Thyroid gland (tissue), 4 donors: Measurements from ENCODE around the gene H1-8. TPM values are rescaled to one million over a fixed set of nuclear protein-coding genes. Genes with fewer than 3 reads are reported as not detected.
"Not testable (repeated sequence)": the region's sequence is repeated elsewhere in the genome, so short reads cannot be mapped to it uniquely, and the experiment has no call there.

Source experiments
- DNase-seq, 2 donors: peaks; one replicate each; pipeline ENCODE4 v3.0.0-alpha.2; 2019
- H3K27ac ChIP-seq, 3 donors: fragments of 200-600 bp; sonication (generic); 1 replicate in 2 of 3; 2 replicates in 1 of 3; pipeline ENCODE4 v1.5.1; 2016 to 2019; ENCODE audit warnings: mild to moderate bottlenecking in 1 of 3, moderate library complexity in 1 of 3
- H3K27me3 ChIP-seq: fragments of 200-600 bp; sonication (generic); one replicate; pipeline ENCODE4 v1.5.1; 2019
- H3K36me3 ChIP-seq, 2 donors: fragments of 200-600 bp; sonication (generic); one replicate each; pipeline ENCODE4 v1.5.1; 2016 to 2019
- H3K4me1 ChIP-seq, 2 donors: fragments of 200-600 bp; sonication (generic); one replicate each; pipeline ENCODE4 v1.5.1; 2017 to 2019
- H3K4me3 ChIP-seq, 3 donors: fragments of 200-600 bp; sonication (generic); replicated peaks in 1 of 3; 1 replicate in 2 of 3; 2 replicates in 1 of 3; pipeline ENCODE4 v1.5.1; 2016; ENCODE audit warnings: mild to moderate bottlenecking in 1 of 3
- H3K9me3 ChIP-seq: fragments of 200-600 bp; sonication (generic); one replicate; pipeline ENCODE4 v1.5.1; 2017
- POLR2A ChIP-seq, 2 donors: fragments of 450-650 bp; IDR thresholded peaks; one replicate each; pipeline ENCODE4 v1.6.1; 2017; ENCODE audit warnings: antibody characterized with exemption in 2 of 2, mild to moderate bottlenecking in 2 of 2, moderate library complexity in 1 of 2
- WGBS, 2 donors: methylation state at CpG; one replicate each; pipeline ENCODE4 v1.1.5; 2017; 5-methylcytosine and 5-hydroxymethylcytosine counted together
- intact Hi-C: fragments of 100-400 bp; cut with DNase I; formaldehyde crosslinking; loops from one replicate; pipeline ENCODE4 v1.15.1; 2023
- total RNA-seq, 4 donors: library from RNA; depleted of rRNA; stranded (reverse); fragments of >200 nt; gene quantifications; one replicate each; pipeline ENCODE4 v1.2.3, GENCODE V29; 2016
- TF ChIP-seq, protein P1 (sequence below), 6 experiments: fragments of 200-600 bp in 3 of 6; fragments of 450-650 bp in 3 of 6; sonication (generic) in 3 of 6; IDR thresholded peaks; one replicate each; pipeline ENCODE4 v1.5.1; 2016 to 2019; ENCODE audit warnings: antibody characterized with exemption in 6 of 6, mild to moderate bottlenecking in 2 of 6, inconsistent platforms in 1 of 6, moderate library complexity in 1 of 6

H1-8 gene
- total RNA-seq, 4 donors from 2014 or later = not detected

DNA sequence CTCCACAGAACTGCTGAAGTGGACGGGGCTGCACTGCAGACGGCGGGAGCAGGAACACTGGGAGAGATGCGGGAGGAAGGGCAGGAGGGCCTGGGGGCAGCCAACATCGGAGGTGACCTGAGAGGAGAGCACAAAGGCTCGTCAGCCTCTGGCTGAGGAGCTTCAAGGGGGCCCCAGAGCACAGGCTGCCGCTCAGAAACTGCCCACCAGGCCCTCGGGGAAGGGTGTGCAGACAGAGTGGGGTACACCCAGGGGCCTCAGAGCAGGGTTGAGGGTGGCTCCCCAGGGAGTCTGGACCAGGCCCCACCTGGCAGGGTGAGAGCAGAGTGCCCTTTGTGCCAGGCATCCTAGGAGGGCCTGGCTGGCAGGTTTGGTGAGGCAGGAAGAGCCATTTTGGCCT lies 29.3 kb upstream of the H1-8 start:
- TF ChIP-seq POLR2A (IDR thresholded peaks at IDR 0.05) = no peak
- TF ChIP-seq, protein P1, sequence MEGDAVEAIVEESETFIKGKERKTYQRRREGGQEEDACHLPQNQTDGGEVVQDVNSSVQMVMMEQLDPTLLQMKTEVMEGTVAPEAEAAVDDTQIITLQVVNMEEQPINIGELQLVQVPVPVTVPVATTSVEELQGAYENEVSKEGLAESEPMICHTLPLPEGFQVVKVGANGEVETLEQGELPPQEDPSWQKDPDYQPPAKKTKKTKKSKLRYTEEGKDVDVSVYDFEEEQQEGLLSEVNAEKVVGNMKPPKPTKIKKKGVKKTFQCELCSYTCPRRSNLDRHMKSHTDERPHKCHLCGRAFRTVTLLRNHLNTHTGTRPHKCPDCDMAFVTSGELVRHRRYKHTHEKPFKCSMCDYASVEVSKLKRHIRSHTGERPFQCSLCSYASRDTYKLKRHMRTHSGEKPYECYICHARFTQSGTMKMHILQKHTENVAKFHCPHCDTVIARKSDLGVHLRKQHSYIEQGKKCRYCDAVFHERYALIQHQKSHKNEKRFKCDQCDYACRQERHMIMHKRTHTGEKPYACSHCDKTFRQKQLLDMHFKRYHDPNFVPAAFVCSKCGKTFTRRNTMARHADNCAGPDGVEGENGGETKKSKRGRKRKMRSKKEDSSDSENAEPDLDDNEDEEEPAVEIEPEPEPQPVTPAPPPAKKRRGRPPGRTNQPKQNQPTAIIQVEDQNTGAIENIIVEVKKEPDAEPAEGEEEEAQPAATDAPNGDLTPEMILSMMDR (IDR thresholded peaks at IDR 0.05) = no peak

DNA sequence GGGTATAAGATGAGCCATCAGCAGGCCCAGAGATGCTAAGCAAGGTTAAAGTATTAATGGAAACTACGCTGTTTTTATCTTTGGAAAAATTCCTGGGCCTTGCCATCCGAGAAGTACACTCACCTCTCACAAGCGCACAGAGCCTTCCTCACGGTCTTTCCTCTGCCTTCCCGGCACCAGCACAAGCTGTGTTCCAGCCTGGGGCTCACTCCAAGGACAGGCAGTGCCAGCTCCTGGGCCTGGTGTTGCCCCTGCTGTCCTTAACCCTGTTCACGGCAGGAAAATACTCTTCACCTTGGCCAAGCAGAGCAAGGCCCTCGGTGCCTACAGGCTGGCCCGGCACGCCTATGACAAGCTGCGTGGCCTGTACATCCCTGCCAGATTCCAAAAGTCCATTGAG lies 28.9 kb upstream of the H1-8 start:
- no peak overlapping the region for H3K27ac ChIP-seq
- WGBS, 2 donors = 92 to 93% methylated on average over 9 of the region's 10 CpGs
- H3K9me3 ChIP-seq = no peaks in the 10 kb centered on the region
- intact Hi-C loops = no loop called here
- no peak overlapping the region for H3K4me3 ChIP-seq
- DNase-seq = no peak
- no peaks in the 10 kb centered on the region for H3K27me3 ChIP-seq
- H3K4me1 ChIP-seq = no peaks in the 10 kb centered on the region
- peaks cover 0 to 8% of the 10 kb centered on the region in 2 donors for H3K36me3 ChIP-seq
- TF ChIP-seq POLR2A (IDR thresholded peaks at IDR 0.05) = no peak
- TF ChIP-seq, protein P1 (IDR thresholded peaks at IDR 0.05) = no peak

More for the DNA sequence above, 29.3 kb upstream of the H1-8 start:
- intact Hi-C loops = no loop called here
- no peaks in the 10 kb centered on the region for H3K27me3 ChIP-seq
- H3K36me3 ChIP-seq = peaks cover 0 to 8% of the 10 kb centered on the region in 2 donors
- 93 to 95% methylated on average over 8 of the region's 8 CpGs for WGBS, 2 donors
- no peak for DNase-seq
- H3K4me3 ChIP-seq = no peak overlapping the region
- H3K27ac ChIP-seq = no peak overlapping the region
- no peaks in the 10 kb centered on the region for H3K9me3 ChIP-seq
- H3K4me1 ChIP-seq = no peaks in the 10 kb centered on the region

DNA sequence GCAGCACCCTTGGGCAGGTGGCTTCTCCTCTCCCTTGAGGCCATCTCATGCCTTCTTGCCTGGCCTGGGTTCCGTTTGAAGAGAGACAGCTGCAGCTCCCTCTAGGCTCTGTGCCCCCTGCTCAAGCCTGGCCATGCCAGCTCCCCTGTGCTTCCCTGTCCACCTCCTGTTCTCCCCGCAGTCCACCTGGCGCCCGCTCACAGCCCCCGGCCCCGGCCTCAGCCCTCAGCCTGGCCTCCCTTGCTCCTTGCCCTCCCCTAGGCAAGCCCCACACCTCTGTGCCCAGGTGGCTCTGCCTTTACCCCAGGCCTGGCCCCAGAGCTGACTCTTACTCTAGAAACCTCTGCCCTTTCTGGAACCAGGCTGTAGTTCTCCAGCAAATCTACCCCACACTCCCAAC lies 28.4 kb upstream of the H1-8 start:
- intact Hi-C loops = no loop called here
- no peak for DNase-seq
- H3K27ac ChIP-seq = no peak overlapping the region
- H3K27me3 ChIP-seq = no peaks in the 10 kb centered on the region
- H3K36me3 ChIP-seq = peaks cover 0 to 8% of the 10 kb centered on the region in 2 donors
- no peak overlapping the region for H3K4me3 ChIP-seq
- no peak for TF ChIP-seq POLR2A (IDR thresholded peaks at IDR 0.05)
- TF ChIP-seq, protein P1 (IDR thresholded peaks at IDR 0.05) = no peak
- H3K4me1 ChIP-seq = no peaks in the 10 kb centered on the region
- WGBS, 2 donors = 98% methylated on average over 6 of the region's 6 CpGs
- no peaks in the 10 kb centered on the region for H3K9me3 ChIP-seq

DNA sequence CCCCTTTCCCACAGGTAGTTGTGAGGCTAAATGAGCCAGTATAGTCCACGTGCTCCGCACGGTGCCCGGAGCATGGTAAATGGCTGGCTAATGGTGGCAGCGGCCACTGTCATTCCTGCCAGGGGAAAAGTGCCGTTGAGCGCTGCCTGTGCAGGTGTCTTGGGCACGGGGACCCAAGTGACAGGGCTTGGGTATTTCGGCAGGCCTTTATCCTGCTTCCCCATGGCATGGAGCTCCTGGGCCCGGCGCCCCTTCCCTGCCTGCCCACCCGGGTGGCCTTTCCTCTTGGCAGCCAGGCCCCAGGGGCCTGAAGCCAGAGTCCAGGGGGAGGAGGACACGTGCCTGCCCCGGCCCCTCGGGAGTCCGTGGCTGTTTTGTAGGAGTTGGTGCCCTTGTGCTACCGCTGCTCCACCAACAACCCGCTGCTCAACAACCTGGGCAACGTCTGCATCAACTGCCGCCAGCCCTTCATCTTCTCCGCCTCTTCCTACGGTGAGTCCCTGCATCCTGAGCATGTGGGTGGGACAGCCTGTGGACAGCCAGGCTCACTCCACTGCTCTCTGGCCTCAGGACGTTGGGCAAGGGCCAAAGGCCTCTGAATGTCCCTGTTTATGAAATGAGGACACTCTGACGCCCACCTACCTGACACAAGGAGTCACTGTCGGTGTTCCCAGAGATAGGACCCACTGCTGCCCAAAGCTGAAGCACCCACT lies 27.7 kb upstream of the H1-8 start:
- H3K27ac ChIP-seq, H3K4me1 ChIP-seq, H3K27me3 ChIP-seq, DNase-seq, H3K4me3 ChIP-seq, H3K9me3 ChIP-seq, intact Hi-C loops, H3K36me3 ChIP-seq: not testable (repeated sequence)
- WGBS, 2 donors = 86 to 99% methylated on average over 13 to 14 of the region's 25 CpGs

DNA sequence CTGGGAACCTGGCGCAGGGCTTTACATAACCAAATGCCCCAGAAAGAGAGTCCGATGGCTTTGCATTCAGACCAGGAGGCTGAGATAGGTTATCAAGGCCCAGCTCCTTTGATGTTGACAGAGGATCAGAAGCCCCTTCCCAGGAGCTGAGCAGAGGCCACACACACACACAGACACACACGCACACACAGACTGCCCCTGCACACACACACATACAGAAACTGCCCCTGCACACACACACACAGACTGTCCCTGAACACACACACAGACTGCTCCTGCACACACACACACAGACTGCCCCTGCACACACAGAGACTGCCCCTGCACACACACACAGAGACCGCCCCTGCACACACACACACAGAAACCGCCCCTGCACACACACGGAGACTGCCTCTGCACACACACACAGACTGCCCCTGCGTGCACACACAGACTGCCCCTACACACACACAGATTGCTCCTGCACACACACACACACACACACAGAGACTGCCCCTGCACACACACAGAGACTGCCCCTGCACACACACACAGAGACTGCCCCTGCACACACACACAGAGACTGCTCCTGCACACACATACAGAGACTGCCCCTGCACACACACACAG lies 27.0 kb upstream of the H1-8 start:
- H3K27me3 ChIP-seq, intact Hi-C loops, H3K36me3 ChIP-seq, H3K4me3 ChIP-seq, H3K4me1 ChIP-seq, DNase-seq, H3K27ac ChIP-seq, H3K9me3 ChIP-seq: not testable (repeated sequence)
- WGBS, 2 donors = 95 to 100% methylated on average over 6 of the region's 7 CpGs

DNA sequence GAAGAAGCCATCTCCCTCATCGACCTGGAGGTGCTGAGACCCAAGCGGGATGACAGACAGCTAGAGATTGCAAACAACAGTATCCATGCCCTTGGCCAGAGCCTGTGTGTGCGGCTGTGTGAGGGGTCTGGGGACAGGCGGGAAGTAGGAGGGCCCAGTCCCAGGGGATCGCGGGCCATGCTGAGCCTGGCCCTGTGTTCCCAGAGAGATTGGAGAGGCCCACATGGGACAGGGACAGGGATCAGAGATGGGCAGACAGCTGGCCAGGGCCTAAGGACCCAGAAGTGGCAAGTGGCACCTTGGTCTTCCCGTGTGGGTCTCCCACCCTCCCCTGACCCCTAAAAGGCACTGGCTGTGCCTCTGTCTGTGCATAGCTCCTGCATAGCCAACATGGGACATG lies 25.5 kb upstream of the H1-8 start:
- no peaks in the 10 kb centered on the region for H3K4me1 ChIP-seq
- H3K4me3 ChIP-seq = no peak overlapping the region
- H3K27me3 ChIP-seq = no peaks in the 10 kb centered on the region
- H3K27ac ChIP-seq = no peak overlapping the region
- intact Hi-C loops = no loop called here
- H3K36me3 ChIP-seq = peaks cover 0 to 5% of the 10 kb centered on the region in 2 donors
- 96% methylated on average over 6 to 7 of the region's 7 CpGs for WGBS, 2 donors
- TF ChIP-seq, protein P1 (IDR thresholded peaks at IDR 0.05) = no peak
- TF ChIP-seq POLR2A (IDR thresholded peaks at IDR 0.05) = no peak
- no peaks in the 10 kb centered on the region for H3K9me3 ChIP-seq
- DNase-seq = no peak
